Liver (tissue), 9 donors: ENCODE measurements around the gene GADD45B. TPM values are rescaled to one million over a fixed set of nuclear protein-coding genes. Genes with fewer than 3 reads are reported as not detected.
A peak's percentile ranks its signal among the peaks of the same experiment; 100 is the strongest.

ENCODE experiments used
- DNase-seq: peaks from one replicate; pipeline ENCODE4 v3.0.0-alpha.2; 2017; ENCODE audit warnings: low spot score
- H3K27ac ChIP-seq, 2 donors: one replicate each; pipeline ENCODE4 v1.7.0; 2013; ENCODE audit warnings: inconsistent platforms in 2 of 2, low read length in 2 of 2, control low read depth in 1 of 2, low read depth in 1 of 2, mild to moderate bottlenecking in 1 of 2
- H3K27me3 ChIP-seq, 4 donors: one replicate each; pipeline versions ENCODE4 v1.6.1 to v1.7.0; 2013; ENCODE audit warnings: low read length in 3 of 4, inconsistent platforms in 1 of 4, mild to moderate bottlenecking in 1 of 4, moderate library complexity in 1 of 4; ENCODE audit not compliant: control insufficient read depth in 4 of 4, insufficient read depth in 4 of 4
- H3K36me3 ChIP-seq, 4 donors: one replicate each; pipeline versions ENCODE4 v1.6.1 to v1.7.0; 2013; ENCODE audit warnings: low read length in 3 of 4, mild to moderate bottlenecking in 3 of 4, low read depth in 1 of 4, moderate library complexity in 1 of 4; ENCODE audit not compliant: control insufficient read depth in 4 of 4, insufficient read depth in 3 of 4
- H3K4me1 ChIP-seq, 4 donors: one replicate each; pipeline versions ENCODE4 v1.6.1 to v1.7.0; 2013; ENCODE audit warnings: low read length in 3 of 4, mild to moderate bottlenecking in 3 of 4, moderate library complexity in 1 of 4; ENCODE audit not compliant: control insufficient read depth in 4 of 4, insufficient read depth in 4 of 4
- H3K4me3 ChIP-seq, 3 donors: one replicate each; pipeline versions ENCODE4 v1.6.1 to v1.7.0; 2013; ENCODE audit warnings: low read length in 3 of 3, control low read depth in 1 of 3, low read depth in 1 of 3, mild to moderate bottlenecking in 1 of 3
- H3K9ac ChIP-seq, 2 donors: one replicate each; pipeline ENCODE4 v1.7.0; 2013; ENCODE audit warnings: low read length in 2 of 2, mild to moderate bottlenecking in 2 of 2, moderate library complexity in 2 of 2, control low read depth in 1 of 2, low read depth in 1 of 2
- H3K9me3 ChIP-seq, 4 donors: one replicate each; pipeline versions ENCODE4 v1.6.1 to v1.7.0; 2013; ENCODE audit warnings: low read length in 3 of 4; ENCODE audit not compliant: control insufficient read depth in 4 of 4
- ATF3 ChIP-seq: IDR thresholded peaks from 2 replicates; pipeline ENCODE4 v1.6.1; 2016; ENCODE audit warnings: antibody characterized with exemption
- CTCF ChIP-seq: fragments of 150-350 bp; IDR thresholded peaks from 2 replicates; pipeline ENCODE4 v1.5.1; 2017; ENCODE audit warnings: improper control_type of control experiment, low read depth, low read length; ENCODE audit not compliant: missing input control
- EGR1 ChIP-seq, 2 donors: IDR thresholded peaks; 2 replicates each; pipeline ENCODE4 v1.6.1; 2016 to 2018; ENCODE audit warnings: antibody characterized with exemption in 2 of 2, low read depth in 2 of 2
- FOXA1 ChIP-seq: IDR thresholded peaks from 2 replicates; pipeline ENCODE4 v1.6.1; 2016; ENCODE audit warnings: antibody characterized with exemption
- FOXA2 ChIP-seq: IDR thresholded peaks from 2 replicates; pipeline ENCODE4 v1.6.1; 2016; ENCODE audit warnings: antibody characterized with exemption
- GABPA ChIP-seq, 2 donors: IDR thresholded peaks in 1 of 2; conservative IDR thresholded peaks in 1 of 2; 2 replicates each; pipeline ENCODE4 v1.6.1; 2016; ENCODE audit warnings: antibody characterized with exemption in 2 of 2, mild to moderate bottlenecking in 1 of 2, moderate library complexity in 1 of 2
- HNF4A ChIP-seq, 2 donors: conservative IDR thresholded peaks; 2 replicates each; pipeline ENCODE4 v1.6.1; 2016; ENCODE audit warnings: antibody characterized with exemption in 2 of 2, mild to moderate bottlenecking in 2 of 2
- HNF4G ChIP-seq: IDR thresholded peaks from 2 replicates; pipeline ENCODE4 v1.6.1; 2016; ENCODE audit warnings: antibody characterized with exemption
- JUND ChIP-seq, 2 donors: IDR thresholded peaks; 2 replicates each; pipeline ENCODE4 v1.6.1; 2016; ENCODE audit warnings: antibody characterized with exemption in 2 of 2
- MAX ChIP-seq: IDR thresholded peaks from 2 replicates; pipeline ENCODE4 v1.6.1; 2016; ENCODE audit warnings: antibody characterized with exemption
- NR2F2 ChIP-seq: IDR thresholded peaks from 2 replicates; pipeline ENCODE4 v1.6.1; 2016; ENCODE audit warnings: antibody characterized with exemption
- RXRA ChIP-seq, 2 donors: IDR thresholded peaks; 2 replicates each; pipeline ENCODE4 v1.6.1; 2017 to 2018; ENCODE audit warnings: antibody characterized with exemption in 2 of 2, mild to moderate bottlenecking in 1 of 2
- SP1 ChIP-seq: IDR thresholded peaks from 2 replicates; pipeline ENCODE4 v1.6.1; 2018; ENCODE audit warnings: antibody characterized with exemption, mild to moderate bottlenecking
- TAF1 ChIP-seq: conservative IDR thresholded peaks from 2 replicates; pipeline ENCODE4 v1.6.1; 2016; ENCODE audit warnings: antibody characterized with exemption, mild to moderate bottlenecking
- YY1 ChIP-seq: IDR thresholded peaks from 2 replicates; pipeline ENCODE4 v1.6.1; 2016; ENCODE audit warnings: antibody characterized with exemption, mild to moderate bottlenecking
- ZBTB33 ChIP-seq: IDR thresholded peaks from 2 replicates; pipeline ENCODE4 v1.6.1; 2016; ENCODE audit warnings: antibody characterized with exemption
- WGBS: extraction: QIAGEN DNeasy Blood & Tissue Kit; methylation state at CpG from one replicate; pipeline ENCODE4 v1.1.7; 2013; 5-methylcytosine and 5-hydroxymethylcytosine counted together
- polyA plus RNA-seq, 2 donors: library from polyadenylated mRNA; stranded (reverse) in 1 of 2; unstranded in 1 of 2; fragments of 200-250 nt in 1 of 2; fragments of >200 nt in 1 of 2; fragmentation: Nextera tagmentation in 1 of 2; extraction: Ambion mirVana in 1 of 2; gene quantifications; one replicate each; pipeline versions ENCODE4 v1.2.1 to v1.2.3, GENCODE V29; 2013 to 2015
- total RNA-seq, 2 donors: library from RNA; depleted of rRNA; stranded (reverse); fragments of >200 nt; gene quantifications; one replicate each; pipeline ENCODE4 v1.2.3, GENCODE V29; 2014
- donor health status: healthy.
- donor health status: healthy.
- donor health status: healthy.
- donor health status: healthy.
- donor health status: healthy.

The GADD45B gene
- total and polyA plus RNA-seq, 4 donors, result 11.6 to 86.3 (median 82.4) TPM

- TF ChIP-seq GABPA (IDR thresholded peaks at IDR 0.05 in 1 of 2, conservative IDR thresholded peaks at IDR 0.05 in 1 of 2), result no peak
Measured at GRCh38 chr19:2460245-2460644, 15.7 kb upstream of the GADD45B start (continued).

GRCh38 chr19:2461751-2462634 lies 13.9 kb upstream of the GADD45B start:
- Histone ChIP-seq H3K36me3 (no peaks in the 10 kb centered on the region), H3K4me3 (peak overlapping the region; percentile 7 to 75 (median 46)), H3K9me3 (no peaks in the 10 kb centered on the region), H3K9ac (no peak overlapping the region), H3K4me1 (peaks cover 10 to 20% (median 16%) of the 10 kb centered on the region in 4 donors), H3K27me3 (no peaks in the 10 kb centered on the region), H3K27ac (no peak overlapping the region)
- WGBS, result 5% methylated on average over 62 of the region's 62 CpGs
- DNase-seq, result peak; percentile 68
- TF ChIP-seq RXRA (IDR thresholded peaks at IDR 0.05) (no peak), YY1 (no peak), HNF4G (no peak), SP1 (no peak), GABPA (IDR thresholded peaks at IDR 0.05 in 1 of 2, conservative IDR thresholded peaks at IDR 0.05 in 1 of 2) (no peak), JUND (IDR thresholded peaks at IDR 0.05) (no peak), MAX (no peak), ZBTB33 (no peak), EGR1 (IDR thresholded peaks at IDR 0.05; ENCODE audit: low read depth in 2 of 2) (no peak), HNF4A (conservative IDR thresholded peaks at IDR 0.05) (no peak), TAF1 (no peak), FOXA1 (no peak), CTCF (no peak), FOXA2 (no peak), ATF3 (no peak), NR2F2 (no peak)
